HCT116 (cell line): ENCODE measurements around the gene COG8.

Experiments
- CEBPB ChIP-seq: IDR thresholded peaks from 2 replicates; pipeline ENCODE4 v1.6.1; 2012; ENCODE audit warnings: low read depth
- CTCF ChIP-seq, 3 experiments: fragments of 200-600 bp in 1 of 3; sonication (generic) in 1 of 3; IDR thresholded peaks in 2 of 3; conservative IDR thresholded peaks in 1 of 3; 2 replicates each; pipeline ENCODE4 v1.5.1; 2012 to 2017; ENCODE audit warnings: low read depth in 2 of 3, low read length in 2 of 3, antibody characterized with exemption in 1 of 3, borderline replicate concordance in 1 of 3, control low read depth in 1 of 3, mild to moderate bottlenecking in 1 of 3, mixed read lengths in 1 of 3, mixed run types in 1 of 3, moderate library complexity in 1 of 3; ENCODE audit not compliant: insufficient read depth in 1 of 3
- ELF1 ChIP-seq: IDR thresholded peaks from 2 replicates; pipeline ENCODE4 v1.6.1; 2012; ENCODE audit warnings: low read depth, borderline replicate concordance
- EZH2 ChIP-seq: fragments of 200-600 bp; sonication (generic); IDR thresholded peaks from 2 replicates; pipeline ENCODE4 v1.6.1; 2017; ENCODE audit warnings: antibody characterized with exemption, mixed run types
- EZH2phosphoT487 ChIP-seq: fragments of 200-600 bp; IDR thresholded peaks from 2 replicates; pipeline ENCODE4 v1.6.1; 2018; ENCODE audit warnings: antibody characterized with exemption, borderline replicate concordance
- POLR2A ChIP-seq: IDR thresholded peaks from 2 replicates; pipeline ENCODE4 v1.7.0; 2011; ENCODE audit warnings: borderline replicate concordance; ENCODE audit not compliant: insufficient read depth, insufficient read length; ENCODE audit errors: extremely low read depth
- POLR2AphosphoS5 ChIP-seq: IDR thresholded peaks from 2 replicates; pipeline ENCODE4 v1.6.1; 2011; ENCODE audit warnings: mild to moderate bottlenecking, low read depth, low read length, moderate library complexity
- RAD21 ChIP-seq: IDR thresholded peaks from 2 replicates; pipeline ENCODE4 v1.6.1; 2012; ENCODE audit warnings: low read depth, mild to moderate bottlenecking
- REST ChIP-seq: IDR thresholded peaks from 2 replicates; pipeline ENCODE4 v1.6.1; 2012; ENCODE audit warnings: low read depth
- TCF7L2 ChIP-seq: IDR thresholded peaks from 2 replicates; pipeline ENCODE4 v1.7.0; 2011; ENCODE audit warnings: borderline replicate concordance, inconsistent platforms; ENCODE audit not compliant: insufficient read depth, insufficient read length; ENCODE audit errors: extremely low read depth
- ZFX ChIP-seq: fragments of 450-650 bp; IDR thresholded peaks from 2 replicates; pipeline ENCODE4 v1.6.1; 2017

GRCh38 chr16:69350536-69351133 lies 11.3 kb upstream of the COG8 start:
- TF ChIP-seq TCF7L2 (no peak), CEBPB (no peak), CTCF (IDR thresholded peaks at IDR 0.05 in 2 of 3, conservative IDR thresholded peaks at IDR 0.05 in 1 of 3; ENCODE audit: borderline replicate concordance in 1 of 3, insufficient read depth in 1 of 3, low read depth in 2 of 3, low read length in 2 of 3) (no peak), REST (no peak), ELF1 (no peak), POLR2AphosphoS5 (no peak), POLR2A (no peak), ZFX (no peak), EZH2 (no peak), EZH2phosphoT487 (no peak), RAD21 (no peak)
